ENCODE data around the gene TPP1. TPM values are rescaled to one million over a fixed set of nuclear protein-coding genes. Genes with fewer than 3 reads are reported as not detected.

The TPP1 gene
- total and polyA plus RNA-seq, 9 donors: 17.1 to 52.0 (median 37.3) TPM

DNA sequence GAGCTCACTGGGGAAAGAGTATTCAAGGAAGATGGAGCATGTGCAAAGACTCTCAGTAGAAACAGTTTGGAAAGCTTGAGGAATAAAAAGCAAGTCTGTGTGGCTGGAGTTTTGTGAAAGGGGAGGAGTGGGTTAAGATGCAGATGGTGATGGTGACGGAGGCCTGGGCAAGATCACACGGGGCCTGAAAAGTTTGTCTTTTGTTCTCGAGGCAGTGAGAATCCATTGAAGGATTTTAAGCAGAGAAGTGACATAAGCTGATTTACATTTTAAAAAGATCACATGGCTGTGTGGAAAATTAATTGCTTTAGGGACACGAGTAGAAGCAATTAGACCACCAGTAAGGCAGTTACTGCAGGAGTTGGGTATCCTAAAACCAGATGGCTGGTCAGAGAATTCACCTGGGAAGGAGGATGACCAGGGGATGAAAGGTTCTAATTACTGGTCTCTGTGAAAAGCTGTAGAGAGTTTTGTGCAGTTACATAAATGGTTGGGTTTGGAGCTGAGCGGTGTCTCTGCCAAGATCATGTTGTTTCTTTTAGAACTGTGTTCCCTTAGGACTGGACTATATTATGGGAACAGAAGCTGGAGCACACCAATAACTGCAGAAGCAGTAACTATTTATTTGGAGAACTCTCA is 22.9 kb downstream of the TPP1 start:
- WGBS (ENCODE audit: insufficient coverage): 25% methylated on average over 4 of the region's 5 CpGs
- Histone ChIP-seq H3K4me3 (ENCODE audit: low read length) (no peak overlapping the region), H3K4me1 (ENCODE audit: control insufficient read depth, insufficient read depth, low read length) (peaks cover 7% of the 10 kb centered on the region), H3K9me3 (replicated peaks; ENCODE audit: control insufficient read depth, low read depth, low read length) (no peaks in the 10 kb centered on the region), H3K27ac (ENCODE audit: low read length) (peak overlapping the region; percentile 11), H3K27me3 (ENCODE audit: control insufficient read depth, insufficient read depth, low read length) (no peaks in the 10 kb centered on the region), H3K36me3 (ENCODE audit: control insufficient read depth, insufficient read depth, low read length) (peaks cover 60% of the 10 kb centered on the region)
- DNase-seq: peak; percentile 45

DNA sequence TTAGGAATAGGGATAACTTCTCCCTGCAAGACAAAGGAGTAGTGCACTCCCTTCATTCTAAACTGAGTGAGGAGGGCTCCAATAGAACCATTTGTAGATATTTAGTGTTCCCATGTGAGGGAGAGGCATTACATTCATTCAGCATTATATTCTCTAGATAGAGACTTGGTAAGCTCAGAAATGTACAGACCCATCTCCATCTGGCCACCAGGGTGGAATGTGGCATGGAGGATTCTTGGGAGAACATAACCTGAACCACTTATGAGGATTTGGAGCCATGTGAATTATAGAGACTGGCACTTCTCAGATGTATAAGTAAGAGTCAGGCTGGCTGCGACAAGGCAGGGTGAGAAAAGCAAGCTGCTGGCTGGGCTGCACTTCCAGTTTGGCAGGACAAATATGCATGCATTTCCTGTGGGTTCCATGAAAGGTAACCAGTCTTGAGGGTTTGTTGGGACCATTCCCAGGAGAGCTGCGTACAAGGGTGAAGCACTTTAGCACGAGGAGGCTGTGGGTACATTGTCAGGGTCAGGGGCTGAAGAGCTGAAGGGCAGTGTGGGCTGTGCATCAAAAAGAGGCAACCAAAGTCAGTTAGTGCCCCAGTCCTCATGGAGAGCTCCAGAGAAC is 25.0 kb downstream of the TPP1 start:
- Histone ChIP-seq H3K27me3 (ENCODE audit: control insufficient read depth, insufficient read depth, low read length) (no peaks in the 10 kb centered on the region), H3K9me3 (replicated peaks; ENCODE audit: control insufficient read depth, low read depth, low read length) (no peaks in the 10 kb centered on the region), H3K4me3 (ENCODE audit: low read length) (no peak overlapping the region), H3K4me1 (ENCODE audit: control insufficient read depth, insufficient read depth, low read length) (peaks cover 2% of the 10 kb centered on the region), H3K27ac (ENCODE audit: low read length) (no peak overlapping the region), H3K36me3 (ENCODE audit: control insufficient read depth, insufficient read depth, low read length) (peaks cover 39% of the 10 kb centered on the region)
- DNase-seq: no peak
- 90% methylated on average over 3 of the region's 3 CpGs for WGBS (ENCODE audit: insufficient coverage)

DNA sequence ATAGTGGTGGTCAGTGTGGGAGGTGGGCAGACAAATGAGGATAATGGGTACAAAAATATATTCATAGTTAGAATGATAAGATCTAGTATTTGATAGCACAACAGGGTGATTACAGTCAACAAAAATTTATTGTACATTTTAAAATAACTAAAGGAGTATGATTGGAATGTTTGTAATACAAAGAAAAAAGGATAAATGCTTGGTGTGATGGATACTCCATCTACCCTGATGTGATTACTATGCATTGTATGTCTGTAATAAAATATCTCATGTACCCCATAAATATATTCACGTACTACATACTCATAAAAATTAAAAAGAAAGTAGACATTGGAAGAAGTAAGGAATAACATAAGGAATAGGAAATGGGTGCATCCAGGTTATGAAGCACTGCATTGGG is 31.2 kb downstream of the TPP1 start:
- Histone ChIP-seq H3K27ac (ENCODE audit: low read length) (no peak overlapping the region), H3K27me3 (ENCODE audit: control insufficient read depth, insufficient read depth, low read length) (no peaks in the 10 kb centered on the region), H3K9me3 (replicated peaks; ENCODE audit: control insufficient read depth, low read depth, low read length) (peaks cover 14% of the 10 kb centered on the region), H3K4me1 (ENCODE audit: control insufficient read depth, insufficient read depth, low read length) (no peaks in the 10 kb centered on the region), H3K36me3 (ENCODE audit: control insufficient read depth, insufficient read depth, low read length) (peaks cover 6% of the 10 kb centered on the region), H3K4me3 (ENCODE audit: low read length) (no peak overlapping the region)
- WGBS (ENCODE audit: insufficient coverage): no CpG with 5 or more reads among the region's 1 CpG
- DNase-seq: no peak

DNA sequence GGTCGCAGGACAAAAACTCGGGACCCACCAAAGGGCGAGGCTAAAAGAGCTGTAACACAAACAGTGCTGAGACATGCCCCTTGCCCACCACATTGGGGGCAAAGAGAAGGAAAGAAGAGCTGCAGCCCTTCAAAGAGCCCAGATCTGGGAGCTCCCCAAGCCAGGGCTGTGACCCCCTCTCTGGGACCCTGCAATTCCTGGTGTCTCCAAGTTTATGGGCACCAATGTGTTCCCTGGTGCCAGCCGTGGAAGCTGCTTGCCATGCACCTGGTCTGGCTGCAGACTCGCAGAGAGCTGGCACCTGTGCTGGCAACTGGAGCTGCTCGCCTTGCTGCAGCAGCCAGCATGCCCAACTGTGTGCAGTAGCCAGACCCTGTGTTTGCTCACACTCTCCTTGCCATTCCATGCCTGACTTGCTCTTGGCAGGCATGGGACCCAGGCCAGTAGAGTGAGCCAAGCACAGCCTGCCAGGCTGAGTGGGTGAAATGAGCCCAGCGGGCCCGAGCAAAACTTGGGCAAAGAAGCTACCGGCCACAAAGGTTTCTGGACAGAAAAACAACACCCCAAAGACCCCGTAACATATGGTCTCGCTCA is 31.8 kb downstream of the TPP1 start:
- Histone ChIP-seq H3K36me3 (ENCODE audit: control insufficient read depth, insufficient read depth, low read length) (peaks cover 6% of the 10 kb centered on the region), H3K27me3 (ENCODE audit: control insufficient read depth, insufficient read depth, low read length) (no peaks in the 10 kb centered on the region), H3K4me1 (ENCODE audit: control insufficient read depth, insufficient read depth, low read length) (no peaks in the 10 kb centered on the region), H3K27ac (ENCODE audit: low read length) (no peak overlapping the region), H3K9me3 (replicated peaks; ENCODE audit: control insufficient read depth, low read depth, low read length) (peaks cover 14% of the 10 kb centered on the region), H3K4me3 (ENCODE audit: low read length) (no peak overlapping the region)
- 84% methylated on average over 5 of the region's 11 CpGs for WGBS (ENCODE audit: insufficient coverage)
- DNase-seq: no peak

DNA sequence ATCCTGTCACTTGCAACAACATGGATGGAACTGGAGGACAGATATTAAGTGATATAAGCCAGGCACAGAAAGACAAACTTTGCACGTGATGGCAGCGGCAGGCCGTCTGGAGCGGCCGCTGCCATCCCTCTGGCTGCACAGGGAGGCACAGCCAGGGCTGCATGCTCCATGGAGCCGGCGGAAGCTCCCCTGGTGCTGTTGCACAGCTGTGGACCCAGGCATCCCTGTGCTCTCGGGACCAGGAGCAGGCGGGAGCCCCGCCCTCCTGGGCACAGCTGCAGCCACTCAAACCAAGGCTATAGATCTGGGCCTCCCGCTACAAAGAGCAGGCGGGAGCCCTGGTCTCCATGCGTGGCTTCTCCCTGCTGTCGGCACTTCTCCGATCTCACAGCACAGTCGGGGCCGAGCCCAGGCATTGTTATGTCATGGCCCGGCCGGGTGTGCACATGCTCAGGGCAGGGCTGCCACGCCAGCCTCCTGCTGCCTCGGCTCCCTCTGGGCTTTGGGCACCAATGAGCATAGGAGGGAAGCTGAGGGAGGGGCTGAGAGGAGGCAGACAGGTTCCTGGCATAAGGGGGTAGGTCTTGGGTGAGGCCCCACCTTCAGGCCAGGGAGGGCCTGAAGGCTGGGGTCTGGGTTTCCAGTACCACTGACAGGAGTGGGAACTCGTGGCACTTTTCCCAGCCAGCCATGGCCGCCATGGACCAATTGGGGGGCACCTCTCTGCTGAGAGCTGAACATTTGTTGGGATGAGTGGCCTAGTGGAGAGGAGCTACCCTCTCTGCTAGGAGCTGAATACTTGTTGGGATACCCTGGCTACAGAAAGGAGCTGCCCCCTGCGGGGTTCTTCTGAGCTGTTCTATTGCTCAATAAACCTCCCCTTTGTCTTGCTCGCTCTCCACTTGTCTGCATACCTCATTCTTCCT is 32.5 kb downstream of the TPP1 start:
- H3K4me3 ChIP-seq (ENCODE audit: low read length): no peak overlapping the region
- H3K4me1 ChIP-seq (ENCODE audit: control insufficient read depth, insufficient read depth, low read length): no peaks in the 10 kb centered on the region
- WGBS (ENCODE audit: insufficient coverage): 79% methylated on average over 25 of the region's 25 CpGs
- no peak overlapping the region for H3K27ac ChIP-seq (ENCODE audit: low read length)
- H3K9me3 ChIP-seq (replicated peaks; ENCODE audit: control insufficient read depth, low read depth, low read length): peaks cover 14% of the 10 kb centered on the region
- peaks cover 3% of the 10 kb centered on the region for H3K36me3 ChIP-seq (ENCODE audit: control insufficient read depth, insufficient read depth, low read length)
- H3K27me3 ChIP-seq (ENCODE audit: control insufficient read depth, insufficient read depth, low read length): no peaks in the 10 kb centered on the region
- no peak for DNase-seq

DNA sequence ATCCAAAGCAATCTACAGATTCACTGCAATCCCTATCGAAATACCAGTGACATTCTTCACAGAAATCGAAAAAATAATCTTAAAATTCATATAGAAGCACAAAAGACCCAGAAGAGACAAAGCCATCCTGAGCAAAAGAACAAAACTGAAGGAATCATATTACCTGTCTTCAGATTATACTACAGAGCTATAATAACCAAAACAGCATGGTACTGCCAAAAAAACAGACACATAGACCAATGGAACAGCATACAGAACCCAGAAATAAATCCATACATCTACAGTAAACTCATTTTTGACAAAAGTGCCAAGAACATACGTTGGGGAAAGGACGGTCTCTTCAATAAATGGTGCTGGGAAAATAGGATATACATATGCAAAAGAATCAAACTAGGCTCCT is 34.7 kb downstream of the TPP1 start:
- DNase-seq: no peak
- Histone ChIP-seq H3K9me3 (replicated peaks; ENCODE audit: control insufficient read depth, low read depth, low read length) (peaks cover 16% of the 10 kb centered on the region), H3K4me3 (ENCODE audit: low read length) (no peak overlapping the region), H3K36me3 (ENCODE audit: control insufficient read depth, insufficient read depth, low read length) (peaks cover 9% of the 10 kb centered on the region), H3K27me3 (ENCODE audit: control insufficient read depth, insufficient read depth, low read length) (no peaks in the 10 kb centered on the region), H3K27ac (ENCODE audit: low read length) (no peak overlapping the region), H3K4me1 (ENCODE audit: control insufficient read depth, insufficient read depth, low read length) (no peaks in the 10 kb centered on the region)
- no CpG with 5 or more reads among the region's 4 CpGs for WGBS (ENCODE audit: insufficient coverage)

DNA sequence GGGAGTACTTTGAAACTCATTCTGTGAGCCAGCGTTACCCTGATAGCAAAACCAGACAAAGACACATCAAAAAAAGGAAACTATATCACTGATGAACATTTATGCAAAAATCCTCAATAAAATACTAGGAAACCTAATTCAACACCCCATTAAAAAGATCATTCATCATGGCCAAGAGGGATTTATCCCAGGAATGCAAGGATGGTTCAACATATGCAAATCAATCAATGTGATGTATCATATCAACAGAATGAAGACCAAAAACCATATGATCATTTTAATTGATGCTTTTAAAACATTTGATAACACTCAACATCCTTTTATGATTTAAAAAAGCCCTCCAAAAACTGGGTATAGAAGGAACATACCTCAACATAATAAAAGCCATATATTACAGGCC is 35.6 kb downstream of the TPP1 start:
- no peaks in the 10 kb centered on the region for H3K4me1 ChIP-seq (ENCODE audit: control insufficient read depth, insufficient read depth, low read length)
- H3K9me3 ChIP-seq (replicated peaks; ENCODE audit: control insufficient read depth, low read depth, low read length): peaks cover 16% of the 10 kb centered on the region
- H3K27me3 ChIP-seq (ENCODE audit: control insufficient read depth, insufficient read depth, low read length): no peaks in the 10 kb centered on the region
- H3K27ac ChIP-seq (ENCODE audit: low read length): no peak overlapping the region
- no peak overlapping the region for H3K4me3 ChIP-seq (ENCODE audit: low read length)
- no CpG with 5 or more reads among the region's 1 CpG for WGBS (ENCODE audit: insufficient coverage)
- H3K36me3 ChIP-seq (ENCODE audit: control insufficient read depth, insufficient read depth, low read length): peaks cover 9% of the 10 kb centered on the region
- DNase-seq: no peak

DNA sequence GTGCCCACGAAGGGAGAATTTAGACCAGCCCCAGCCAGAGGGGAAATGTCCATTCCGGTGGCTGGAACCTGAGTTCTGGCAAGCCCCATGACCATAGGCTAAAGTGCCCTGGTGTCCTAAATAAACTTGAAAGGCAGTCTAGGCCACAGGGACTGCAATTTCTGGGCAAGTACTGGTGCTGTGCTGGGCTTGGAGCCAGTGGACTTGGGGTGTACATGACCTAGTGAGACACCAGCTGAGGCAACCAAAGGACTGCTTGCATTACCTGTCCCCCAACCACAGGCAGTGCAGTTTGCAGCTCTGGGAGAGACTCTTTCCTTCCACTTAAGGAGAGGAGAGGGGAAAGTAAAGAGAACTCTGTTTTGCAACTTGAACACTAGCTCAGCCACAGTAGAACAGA is 39.5 kb downstream of the TPP1 start:
- Histone ChIP-seq H3K9me3 (replicated peaks; ENCODE audit: control insufficient read depth, low read depth, low read length) (peaks cover 13% of the 10 kb centered on the region), H3K4me1 (ENCODE audit: control insufficient read depth, insufficient read depth, low read length) (peaks cover 5% of the 10 kb centered on the region), H3K4me3 (ENCODE audit: low read length) (no peak overlapping the region), H3K36me3 (ENCODE audit: control insufficient read depth, insufficient read depth, low read length) (peaks cover 6% of the 10 kb centered on the region), H3K27me3 (ENCODE audit: control insufficient read depth, insufficient read depth, low read length) (no peaks in the 10 kb centered on the region), H3K27ac (ENCODE audit: low read length) (no peak overlapping the region)
- WGBS (ENCODE audit: insufficient coverage): 87% methylated on average over 2 of the region's 2 CpGs
- no peak for DNase-seq

DNA sequence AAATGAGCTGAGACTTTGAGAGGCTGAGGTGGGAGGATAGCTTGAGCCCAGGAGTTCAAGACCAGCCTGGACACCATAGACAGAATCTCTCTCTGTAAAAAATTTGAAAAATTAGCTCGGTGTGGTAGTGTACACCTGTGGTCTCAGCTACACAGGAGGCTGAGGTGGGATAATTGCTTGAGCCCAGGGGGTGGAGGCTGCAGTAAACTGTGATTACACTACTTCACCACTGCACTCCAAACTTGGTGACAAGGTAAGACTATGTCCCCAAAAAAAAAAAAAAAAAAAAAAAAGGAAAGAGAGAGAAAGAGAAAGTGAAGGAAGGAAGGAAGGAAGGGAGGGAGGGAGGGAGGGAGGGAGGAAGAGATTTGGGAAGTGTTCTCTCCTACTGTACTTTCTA is 41.1 kb downstream of the TPP1 start:
- Histone ChIP-seq H3K27me3 (ENCODE audit: control insufficient read depth, insufficient read depth, low read length) (no peaks in the 10 kb centered on the region), H3K9me3 (replicated peaks; ENCODE audit: control insufficient read depth, low read depth, low read length) (peaks cover 2% of the 10 kb centered on the region), H3K4me1 (ENCODE audit: control insufficient read depth, insufficient read depth, low read length) (peaks cover 5% of the 10 kb centered on the region), H3K4me3 (ENCODE audit: low read length) (no peak overlapping the region), H3K27ac (ENCODE audit: low read length) (no peak overlapping the region), H3K36me3 (ENCODE audit: control insufficient read depth, insufficient read depth, low read length) (peaks cover 6% of the 10 kb centered on the region)
- no CpG with 5 or more reads among the region's 1 CpG for WGBS (ENCODE audit: insufficient coverage)
- DNase-seq: no peak

All from muscle of leg (tissue), 11 donors.